ENCODE results near the gene IBTK. TPM values are rescaled to one million over a fixed set of nuclear protein-coding genes. Genes with fewer than 3 reads are reported as not detected.
A peak's percentile ranks its signal among the peaks of the same experiment; 100 is the strongest.

Gene IBTK
- total and polyA plus RNA-seq, 2 experiments from 2014 or later, result 14.9 to 20.2 TPM

DNA sequence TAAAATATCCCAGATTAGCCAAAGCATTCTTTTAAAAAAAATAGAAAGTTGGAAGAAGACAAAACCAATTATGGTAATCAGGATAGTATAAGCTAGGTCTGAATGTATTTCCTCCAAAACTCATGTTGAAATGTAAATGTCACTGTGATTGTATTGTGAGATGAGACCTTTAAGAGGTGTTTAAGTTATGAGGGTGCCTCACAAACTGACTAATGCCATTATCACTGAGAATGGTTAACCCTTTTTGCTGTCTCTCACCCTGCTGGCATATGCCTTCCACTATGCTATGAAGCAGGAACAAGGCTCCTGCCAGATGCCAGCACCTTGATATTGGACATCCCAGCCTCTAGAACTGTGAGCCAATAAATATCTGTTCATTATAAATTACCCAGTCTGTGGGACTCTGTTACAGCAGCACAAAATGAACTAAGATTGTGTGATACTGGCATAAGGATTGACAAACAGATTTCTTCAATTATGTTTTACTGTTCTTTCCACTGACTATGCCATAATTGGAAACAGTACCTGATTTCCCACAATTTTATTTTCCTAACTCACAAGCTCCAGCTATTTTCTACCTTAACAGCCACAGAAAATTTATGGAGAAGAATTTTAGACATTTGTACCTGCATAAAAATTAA, 63.8 kb downstream of the IBTK start:
- DNase-seq (ENCODE audit: low read depth in 1 of 2, low spot score in 1 of 2), result no peak
- Histone ChIP-seq H3K36me3 (peaks cover 42% of the 10 kb centered on the region), H3K9me3 (ENCODE audit: low read depth) (no peaks in the 10 kb centered on the region), H3K4me1 (ENCODE audit: low read depth) (no peaks in the 10 kb centered on the region), H3K27me3 (no peaks in the 10 kb centered on the region), H3K27ac (no peak overlapping the region), H3K4me3 (no peak overlapping the region)
- TF ChIP-seq, protein P1, sequence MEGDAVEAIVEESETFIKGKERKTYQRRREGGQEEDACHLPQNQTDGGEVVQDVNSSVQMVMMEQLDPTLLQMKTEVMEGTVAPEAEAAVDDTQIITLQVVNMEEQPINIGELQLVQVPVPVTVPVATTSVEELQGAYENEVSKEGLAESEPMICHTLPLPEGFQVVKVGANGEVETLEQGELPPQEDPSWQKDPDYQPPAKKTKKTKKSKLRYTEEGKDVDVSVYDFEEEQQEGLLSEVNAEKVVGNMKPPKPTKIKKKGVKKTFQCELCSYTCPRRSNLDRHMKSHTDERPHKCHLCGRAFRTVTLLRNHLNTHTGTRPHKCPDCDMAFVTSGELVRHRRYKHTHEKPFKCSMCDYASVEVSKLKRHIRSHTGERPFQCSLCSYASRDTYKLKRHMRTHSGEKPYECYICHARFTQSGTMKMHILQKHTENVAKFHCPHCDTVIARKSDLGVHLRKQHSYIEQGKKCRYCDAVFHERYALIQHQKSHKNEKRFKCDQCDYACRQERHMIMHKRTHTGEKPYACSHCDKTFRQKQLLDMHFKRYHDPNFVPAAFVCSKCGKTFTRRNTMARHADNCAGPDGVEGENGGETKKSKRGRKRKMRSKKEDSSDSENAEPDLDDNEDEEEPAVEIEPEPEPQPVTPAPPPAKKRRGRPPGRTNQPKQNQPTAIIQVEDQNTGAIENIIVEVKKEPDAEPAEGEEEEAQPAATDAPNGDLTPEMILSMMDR (IDR thresholded peaks at IDR 0.05; ENCODE audit: low read depth, low read length), result no peak

DNA sequence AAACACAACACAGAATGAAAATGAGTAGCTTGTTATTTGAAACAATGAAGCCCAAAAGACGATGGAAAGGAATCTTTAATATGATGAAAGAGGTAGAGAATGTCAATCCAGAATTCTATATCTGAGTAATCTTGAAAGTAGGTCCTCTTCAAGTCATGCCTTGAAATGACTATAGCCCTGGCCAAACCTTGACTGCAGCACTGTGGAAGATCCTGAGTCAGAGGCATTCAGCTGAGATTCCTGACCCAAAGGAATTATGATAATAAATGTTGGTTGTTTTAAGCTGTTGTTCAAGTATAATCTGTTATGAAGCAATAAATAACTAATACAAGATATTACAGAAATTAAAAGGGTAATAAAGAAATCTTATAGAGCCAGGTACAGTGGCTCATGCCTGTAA, 64.8 kb downstream of the IBTK start:
- Histone ChIP-seq H3K4me1 (ENCODE audit: low read depth) (no peaks in the 10 kb centered on the region), H3K36me3 (peaks cover 35% of the 10 kb centered on the region), H3K9me3 (ENCODE audit: low read depth) (no peaks in the 10 kb centered on the region), H3K4me3 (no peak overlapping the region), H3K27me3 (no peaks in the 10 kb centered on the region), H3K27ac (no peak overlapping the region)
- TF ChIP-seq, protein P1 (IDR thresholded peaks at IDR 0.05; ENCODE audit: low read depth, low read length), result no peak
- DNase-seq (ENCODE audit: low read depth in 1 of 2, low spot score in 1 of 2), result peak in 1 of 2 donors; percentile 27

DNA sequence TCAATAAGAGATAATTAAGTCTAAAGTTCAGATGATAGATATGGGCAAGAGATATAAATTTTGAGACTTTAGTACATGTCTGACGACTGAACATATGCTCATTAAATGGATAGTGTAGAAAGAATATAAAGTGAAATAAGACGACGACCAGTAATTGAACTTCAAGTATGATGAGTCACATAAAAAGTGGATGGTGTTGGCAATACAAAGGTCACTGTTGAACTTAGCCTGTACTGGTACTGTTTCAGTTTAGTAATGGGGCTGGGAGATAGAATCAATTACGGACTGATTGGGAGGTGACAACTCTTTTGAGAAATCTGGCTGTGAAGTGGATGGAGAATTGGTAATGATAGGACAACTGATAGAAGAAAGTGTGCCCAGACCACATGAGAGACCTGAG, 68.1 kb downstream of the IBTK start:
- H3K27me3 ChIP-seq, result no peaks in the 10 kb centered on the region
- H3K4me1 ChIP-seq (ENCODE audit: low read depth), result no peaks in the 10 kb centered on the region
- H3K27ac ChIP-seq, result no peak overlapping the region
- TF ChIP-seq, protein P1 (IDR thresholded peaks at IDR 0.05; ENCODE audit: low read depth, low read length), result no peak
- peaks cover 26% of the 10 kb centered on the region for H3K36me3 ChIP-seq
- DNase-seq (ENCODE audit: low read depth in 1 of 2, low spot score in 1 of 2), result no peak
- H3K9me3 ChIP-seq (ENCODE audit: low read depth), result no peaks in the 10 kb centered on the region
- H3K4me3 ChIP-seq, result no peak overlapping the region

DNA sequence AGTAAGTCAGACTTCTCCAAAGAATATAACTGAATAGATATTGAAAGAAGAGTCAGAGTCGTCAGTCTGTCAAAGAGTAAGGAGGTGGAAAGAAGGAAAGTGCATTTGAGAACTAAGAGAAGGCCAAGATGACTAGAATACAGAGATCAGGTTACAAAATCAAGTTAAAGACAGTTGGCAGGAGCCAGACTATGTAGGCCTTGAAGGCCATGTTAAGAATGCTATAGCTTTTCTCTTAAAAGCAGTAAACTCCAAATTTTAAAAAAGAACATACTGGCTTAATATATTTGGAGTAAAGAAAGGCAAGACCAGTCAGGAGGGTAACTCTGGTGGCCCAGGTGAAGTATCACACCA, 68.8 kb downstream of the IBTK start:
- Histone ChIP-seq H3K27me3 (no peaks in the 10 kb centered on the region), H3K9me3 (ENCODE audit: low read depth) (no peaks in the 10 kb centered on the region), H3K36me3 (peaks cover 30% of the 10 kb centered on the region), H3K4me1 (ENCODE audit: low read depth) (no peaks in the 10 kb centered on the region), H3K27ac (no peak overlapping the region), H3K4me3 (no peak overlapping the region)
- TF ChIP-seq, protein P1 (IDR thresholded peaks at IDR 0.05; ENCODE audit: low read depth, low read length), result no peak
- no peak for DNase-seq (ENCODE audit: low read depth in 1 of 2, low spot score in 1 of 2)

DNA sequence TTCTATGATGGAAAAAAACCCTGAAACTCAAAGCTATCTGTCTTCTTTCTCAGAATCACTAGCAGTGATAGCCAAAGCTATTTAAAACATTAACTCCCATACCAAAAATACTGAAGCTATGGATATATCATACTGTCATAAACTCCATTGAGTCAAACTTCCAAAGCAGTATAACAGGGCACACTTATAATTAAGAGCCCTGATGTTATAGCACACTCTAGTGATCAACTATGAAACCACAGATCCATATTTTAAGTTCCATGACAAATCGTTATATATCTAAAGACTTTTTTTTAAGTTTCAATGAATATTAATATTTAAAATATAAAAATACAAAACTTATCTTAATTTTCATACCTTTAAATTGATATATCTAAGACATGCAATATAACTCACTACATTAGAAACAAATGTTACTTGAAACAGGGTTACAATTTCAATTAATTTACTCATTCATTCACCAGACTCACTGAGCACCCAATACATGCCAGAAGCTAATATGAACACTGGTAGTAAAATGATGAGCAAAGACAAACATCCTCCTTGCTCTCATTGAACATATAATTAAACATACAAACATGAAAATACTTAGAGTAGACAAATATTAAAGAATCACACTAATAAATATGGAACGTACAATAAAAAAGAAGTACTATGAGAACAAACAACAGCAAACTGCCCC, 69.3 kb downstream of the IBTK start:
- TF ChIP-seq, protein P1 (IDR thresholded peaks at IDR 0.05; ENCODE audit: low read depth, low read length), result peak; percentile 52
- no peaks in the 10 kb centered on the region for H3K4me1 ChIP-seq (ENCODE audit: low read depth)
- DNase-seq (ENCODE audit: low read depth in 1 of 2, low spot score in 1 of 2), result peak in 1 of 2 donors; percentile 64
- H3K4me3 ChIP-seq, result no peak overlapping the region
- H3K27me3 ChIP-seq, result no peaks in the 10 kb centered on the region
- H3K9me3 ChIP-seq (ENCODE audit: low read depth), result no peaks in the 10 kb centered on the region
- H3K27ac ChIP-seq, result no peak overlapping the region
- peaks cover 31% of the 10 kb centered on the region for H3K36me3 ChIP-seq
